ENCODE measurements around the gene FAM110A.

FAM110A gene

GRCh38 chr20:823574-823902 is 10.0 kb upstream of the FAM110A start:
- no peaks in the 10 kb centered on the region for H3K36me3 ChIP-seq (ENCODE audit: insufficient read depth, low read length)

GRCh38 chr20:824490-824889 is 9.0 kb upstream of the FAM110A start:
- no peak overlapping the region for H3K9ac ChIP-seq (ENCODE audit: low read depth, low read length, poor library complexity, severe bottlenecking)
- no peaks in the 10 kb centered on the region for H3K27me3 ChIP-seq (ENCODE audit: insufficient read depth, low read length, poor library complexity, severe bottlenecking)
- H4K20me1 ChIP-seq (ENCODE audit: insufficient read depth, low read length, poor library complexity, severe bottlenecking), result no peaks in the 10 kb centered on the region
- no peak overlapping the region for H3K4me2 ChIP-seq (ENCODE audit: low read depth, low read length, poor library complexity, severe bottlenecking)
- no peaks in the 10 kb centered on the region for H3K36me3 ChIP-seq (ENCODE audit: insufficient read depth, low read length)
- no peaks in the 10 kb centered on the region for H3K79me2 ChIP-seq (ENCODE audit: insufficient read depth, low read length)
- peaks cover 10% of the 10 kb centered on the region for H3K4me1 ChIP-seq (ENCODE audit: insufficient read depth, low read length, poor library complexity, severe bottlenecking)
- no peaks in the 10 kb centered on the region for H3K9me2 ChIP-seq (replicated peaks; ENCODE audit: low read depth, low read length)
- H2AFZ ChIP-seq (ENCODE audit: low read length), result no peak overlapping the region
- H3K9me3 ChIP-seq (ENCODE audit: insufficient read depth, low read depth, low read length), result no peaks in the 10 kb centered on the region
- no peak overlapping the region for H3K4me3 ChIP-seq (ENCODE audit: low read length, poor library complexity, severe bottlenecking)
- no peak for TF ChIP-seq CTCF (conservative IDR thresholded peaks at IDR 0.05; ENCODE audit: low read length)
- TF ChIP-seq EZH2phosphoT487 (IDR thresholded peaks at IDR 0.05; ENCODE audit: borderline replicate concordance), result no peak
- no peaks in the 10 kb centered on the region for H3F3A ChIP-seq (ENCODE audit: low read depth)

More at GRCh38 chr20:823574-823902, 10.0 kb upstream of the FAM110A start:
- no peak overlapping the region for H3K9ac ChIP-seq (ENCODE audit: low read depth, low read length, poor library complexity, severe bottlenecking)
- no peak overlapping the region for H2AFZ ChIP-seq (ENCODE audit: low read length)
- H3K9me3 ChIP-seq (ENCODE audit: insufficient read depth, low read depth, low read length), result no peaks in the 10 kb centered on the region
- H3K4me1 ChIP-seq (ENCODE audit: insufficient read depth, low read length, poor library complexity, severe bottlenecking), result peaks cover 6% of the 10 kb centered on the region
- no peaks in the 10 kb centered on the region for H3F3A ChIP-seq (ENCODE audit: low read depth)
- no peaks in the 10 kb centered on the region for H3K9me2 ChIP-seq (replicated peaks; ENCODE audit: low read depth, low read length)
- H3K79me2 ChIP-seq (ENCODE audit: insufficient read depth, low read length), result no peaks in the 10 kb centered on the region
- H3K27me3 ChIP-seq (ENCODE audit: insufficient read depth, low read length, poor library complexity, severe bottlenecking), result no peaks in the 10 kb centered on the region
- no peak overlapping the region for H3K4me3 ChIP-seq (ENCODE audit: low read length, poor library complexity, severe bottlenecking)
- no peak overlapping the region for H3K4me2 ChIP-seq (ENCODE audit: low read depth, low read length, poor library complexity, severe bottlenecking)
- no peak for TF ChIP-seq EZH2phosphoT487 (IDR thresholded peaks at IDR 0.05; ENCODE audit: borderline replicate concordance)
- no peak for TF ChIP-seq CTCF (conservative IDR thresholded peaks at IDR 0.05; ENCODE audit: low read length)
- no peaks in the 10 kb centered on the region for H4K20me1 ChIP-seq (ENCODE audit: insufficient read depth, low read length, poor library complexity, severe bottlenecking)

GRCh38 chr20:824916-825315 is 8.6 kb upstream of the FAM110A start:
- Histone ChIP-seq H4K20me1 (ENCODE audit: insufficient read depth, low read length, poor library complexity, severe bottlenecking) (no peaks in the 10 kb centered on the region), H3K9me2 (replicated peaks; ENCODE audit: low read depth, low read length) (no peaks in the 10 kb centered on the region), H3K9ac (ENCODE audit: low read depth, low read length, poor library complexity, severe bottlenecking) (no peak overlapping the region), H3K4me2 (ENCODE audit: low read depth, low read length, poor library complexity, severe bottlenecking) (no peak overlapping the region), H2AFZ (ENCODE audit: low read length) (no peak overlapping the region), H3K9me3 (ENCODE audit: insufficient read depth, low read depth, low read length) (no peaks in the 10 kb centered on the region), H3K4me1 (ENCODE audit: insufficient read depth, low read length, poor library complexity, severe bottlenecking) (peaks cover 15% of the 10 kb centered on the region), H3K4me3 (ENCODE audit: low read length, poor library complexity, severe bottlenecking) (no peak overlapping the region), H3K79me2 (ENCODE audit: insufficient read depth, low read length) (no peaks in the 10 kb centered on the region), H3K27me3 (ENCODE audit: insufficient read depth, low read length, poor library complexity, severe bottlenecking) (no peaks in the 10 kb centered on the region), H3K36me3 (ENCODE audit: insufficient read depth, low read length) (no peaks in the 10 kb centered on the region), H3F3A (ENCODE audit: low read depth) (no peaks in the 10 kb centered on the region)
- TF ChIP-seq EZH2phosphoT487 (IDR thresholded peaks at IDR 0.05; ENCODE audit: borderline replicate concordance) (no peak), CTCF (conservative IDR thresholded peaks at IDR 0.05; ENCODE audit: low read length) (no peak)
